HG03378 (cell line): ENCODE results near the gene EHF.

Experiments
- ATAC-seq: cut with Tn5 transposase; IDR thresholded peaks from one replicate; pipeline ENCODE4 v1.9.1; 2021; ENCODE audit warnings: mild to moderate bottlenecking, moderate library complexity; ENCODE audit not compliant: unreplicated experiment

The EHF gene

DNA sequence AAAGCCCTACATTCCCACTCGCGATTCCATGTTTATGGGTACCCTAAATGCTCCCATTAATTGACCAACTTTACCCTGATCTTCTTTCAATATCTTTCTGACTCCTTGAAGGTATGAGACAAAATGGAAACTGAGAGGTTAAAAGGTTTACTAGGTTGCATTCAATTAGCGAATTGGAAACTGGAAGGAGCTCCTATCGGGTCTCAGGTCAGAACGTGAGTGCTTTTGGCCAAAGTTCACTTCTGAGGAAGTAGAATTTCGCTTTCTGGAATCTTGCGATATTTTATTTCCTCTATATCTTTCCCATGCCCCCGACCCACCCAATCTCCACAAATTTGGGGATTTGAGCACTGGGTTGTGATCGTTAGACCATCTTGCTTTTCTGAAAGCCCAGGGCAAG lies 2.6 kb downstream of the EHF start:
- no peak for ATAC-seq

- no peak for ATAC-seq
Observed at GRCh38 chr11:34624069-34624468, 3.2 kb downstream of the EHF start.

DNA sequence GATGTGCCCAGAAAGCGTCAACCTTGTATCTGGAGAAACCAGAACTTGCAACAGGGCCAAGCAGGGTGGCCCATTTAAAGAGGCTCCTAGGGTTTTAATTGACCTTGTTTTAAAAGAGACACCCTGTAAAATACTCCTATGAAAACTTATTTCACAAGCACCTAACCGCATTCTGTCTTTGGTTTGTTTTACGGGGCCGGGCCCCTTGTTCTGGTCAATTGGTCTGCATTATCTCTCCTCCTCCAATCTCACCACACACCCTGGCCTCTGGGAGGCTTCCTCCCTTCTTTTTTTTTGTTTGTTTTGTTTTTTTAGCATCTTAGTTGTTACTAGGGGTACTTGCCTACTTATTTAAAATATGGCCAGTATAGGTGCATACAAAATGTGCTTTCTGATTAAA lies 4.7 kb downstream of the EHF start:
- ATAC-seq: no peak

DNA sequence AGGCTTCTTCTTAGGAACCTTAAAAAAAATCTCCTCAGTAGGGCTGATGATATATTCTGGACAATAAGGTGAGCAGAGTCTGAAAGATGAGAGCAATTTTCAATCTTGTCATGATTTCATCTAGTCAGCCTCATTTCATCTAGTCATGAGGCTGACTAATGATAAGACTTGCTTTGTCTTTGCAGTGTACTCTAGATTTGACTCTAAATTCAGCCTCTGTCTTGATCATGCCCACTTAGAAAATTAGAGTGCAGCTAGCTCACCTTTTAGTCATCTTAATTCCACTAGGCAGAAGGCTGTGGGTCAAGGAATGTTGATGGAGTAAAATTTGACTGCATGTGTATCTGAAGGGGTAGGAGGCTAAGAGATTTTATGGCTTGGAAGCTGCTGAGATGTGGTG lies 5.5 kb downstream of the EHF start:
- no peak for ATAC-seq

DNA sequence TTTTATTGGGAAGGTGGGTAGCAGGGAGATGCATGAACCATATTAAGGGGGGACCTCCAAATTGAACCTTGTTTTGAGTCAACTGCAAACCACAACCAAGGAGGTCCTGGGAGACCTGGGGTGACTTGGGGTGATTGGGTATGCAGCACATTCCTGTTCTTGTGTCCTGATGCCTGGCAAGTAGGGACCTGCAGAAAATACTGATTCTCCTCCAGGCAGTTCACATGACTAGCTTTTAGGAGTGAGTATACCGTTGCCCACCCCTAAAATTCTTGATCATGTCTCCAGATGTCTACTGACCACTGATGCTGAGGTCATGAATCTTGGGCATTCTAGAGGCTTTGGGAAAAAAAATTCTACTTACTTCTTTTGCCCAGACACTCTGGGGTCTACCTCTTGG lies 6.3 kb downstream of the EHF start:
- ATAC-seq: no peak

DNA sequence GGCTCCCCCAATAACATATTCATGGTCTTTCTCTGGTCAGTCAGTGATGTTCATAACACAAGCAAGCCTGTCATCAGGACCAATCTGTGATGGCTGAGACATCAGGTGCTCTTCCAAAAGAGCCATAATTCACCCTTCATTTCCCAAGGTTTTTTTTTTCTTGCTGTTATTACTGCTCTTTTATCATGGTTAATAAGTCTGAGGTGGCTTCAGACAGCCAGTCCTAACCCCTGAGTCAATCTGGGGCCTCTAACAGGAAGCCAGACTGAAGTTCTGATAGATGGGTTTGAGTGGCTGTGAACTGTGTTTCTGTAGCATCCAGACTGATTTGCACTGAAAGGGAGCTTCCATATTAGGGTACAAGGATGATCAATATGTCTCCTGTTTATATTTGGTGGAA lies 8.8 kb downstream of the EHF start:
- no peak for ATAC-seq

GRCh38 chr11:34630544-34630943 lies 9.7 kb downstream of the EHF start:
- ATAC-seq: no peak

GRCh38 chr11:34631297-34631696 lies 10.4 kb downstream of the EHF start:
- ATAC-seq: no peak

DNA sequence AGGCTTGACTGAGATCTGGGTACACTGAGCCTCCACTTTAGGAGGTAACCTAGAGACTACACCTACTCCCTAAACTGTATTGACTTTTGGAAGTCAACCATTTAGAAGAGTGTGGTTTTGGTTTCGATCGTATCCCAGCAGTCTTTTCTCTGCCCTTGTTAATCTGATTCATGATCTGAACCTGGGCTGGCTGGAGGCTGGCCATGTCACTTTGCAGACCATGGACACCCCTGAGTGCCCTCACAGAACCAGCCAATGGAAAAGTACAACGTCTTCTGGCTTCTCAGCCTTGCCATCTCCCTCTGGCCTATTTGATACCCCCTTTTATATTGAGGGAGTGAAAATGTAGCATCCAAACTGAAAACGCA lies 10.8 kb downstream of the EHF start:
- ATAC-seq: no peak

DNA sequence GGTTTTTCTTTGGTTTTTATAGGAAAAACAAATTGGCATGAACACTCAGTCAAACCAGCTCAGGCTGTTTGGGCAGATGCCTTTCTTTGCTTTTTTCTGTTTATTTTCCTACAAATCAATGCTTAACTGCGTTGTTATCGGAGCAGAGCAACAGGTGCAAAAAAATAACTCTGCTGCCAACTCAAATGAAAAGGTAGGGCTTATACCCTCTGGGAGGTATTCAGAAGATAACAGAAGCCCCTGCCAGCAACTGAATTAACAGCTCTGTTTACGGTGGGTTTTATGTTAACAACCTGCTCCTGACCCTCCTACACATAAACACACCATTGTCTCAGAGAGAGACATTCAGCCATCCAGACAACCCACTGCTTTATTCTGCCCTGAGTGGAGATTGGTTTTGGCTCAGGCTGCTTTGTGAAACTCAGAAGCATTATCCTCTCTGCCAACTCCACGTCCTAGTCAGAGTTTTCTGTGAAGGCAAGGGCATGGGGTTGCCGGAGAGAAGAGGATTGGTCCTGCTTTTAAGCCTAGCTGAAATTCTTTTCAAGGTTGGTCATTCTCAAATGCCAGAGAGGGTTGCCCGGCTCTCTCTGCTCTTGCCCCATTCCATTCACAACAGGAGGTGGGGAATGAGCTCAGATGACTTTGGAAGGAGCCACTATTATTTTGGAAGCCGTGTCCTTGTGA lies 11.4 kb downstream of the EHF start:
- ATAC-seq: no peak

DNA sequence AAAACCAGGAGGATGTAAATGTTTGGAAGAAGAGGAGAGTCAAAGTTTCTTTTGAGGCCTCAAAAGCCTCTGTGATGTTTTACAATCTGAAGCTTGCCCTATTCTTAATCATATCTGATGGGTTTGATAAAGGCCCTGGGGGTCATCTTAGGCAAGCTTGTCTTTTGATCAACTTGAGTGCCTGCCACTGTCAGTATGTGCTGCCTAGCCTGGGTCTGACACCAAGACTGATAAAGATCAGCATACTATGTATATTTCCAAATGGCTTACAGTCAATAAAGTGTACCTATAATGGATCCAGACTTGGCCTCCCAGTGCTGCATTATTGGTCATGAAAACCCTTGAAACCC lies 12.7 kb downstream of the EHF start:
- ATAC-seq: no peak

GRCh38 chr11:34633990-34634693 lies 13.2 kb downstream of the EHF start:
- ATAC-seq: peak; percentile 92

- no peak for ATAC-seq
Observed at GRCh38 chr11:34634694-34635062, 13.8 kb downstream of the EHF start.

- ATAC-seq: no peak
Observed at GRCh38 chr11:34636127-34636526, 15.2 kb downstream of the EHF start.

DNA sequence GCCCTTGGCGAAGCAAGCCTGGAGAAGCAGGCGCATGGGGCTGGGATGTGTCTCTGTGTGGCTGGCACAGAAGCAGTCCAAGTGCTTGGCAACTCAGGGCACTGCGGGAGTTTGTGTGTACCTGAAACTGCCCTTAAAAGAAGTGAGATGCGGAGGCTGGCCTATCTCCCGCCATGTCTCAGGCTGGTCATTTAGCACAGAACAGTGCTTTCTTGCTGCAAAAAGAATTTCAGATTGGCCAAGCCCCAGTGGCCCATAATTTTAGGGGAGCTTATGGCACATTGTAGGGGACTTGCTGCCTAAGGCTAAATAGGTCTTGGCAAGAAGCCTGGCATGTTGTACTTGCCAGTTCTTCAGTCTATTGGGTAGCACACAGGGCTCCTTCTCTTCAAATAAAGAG lies 16.4 kb downstream of the EHF start:
- ATAC-seq: no peak

GRCh38 chr11:34638897-34639296 lies 18.0 kb downstream of the EHF start:
- no peak for ATAC-seq

DNA sequence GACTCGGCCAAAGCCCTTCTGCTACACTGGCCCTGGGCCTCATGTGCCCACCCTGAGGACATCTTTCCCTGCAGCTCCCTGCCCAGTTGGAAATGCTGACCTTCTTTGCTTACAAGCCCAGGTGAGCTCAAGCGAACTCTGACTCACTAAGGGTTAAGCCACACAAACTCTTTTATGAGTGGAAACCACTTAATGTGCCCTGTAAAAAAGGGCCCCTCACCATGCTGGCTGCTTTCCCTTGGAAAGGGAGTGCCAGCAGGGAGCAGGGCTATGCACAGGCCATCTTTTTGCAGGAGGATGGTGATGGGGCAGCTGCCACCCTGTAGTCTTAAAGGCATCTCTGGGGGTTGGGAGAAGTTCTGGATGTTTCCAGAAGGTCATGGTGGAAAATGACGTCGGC lies 18.7 kb downstream of the EHF start:
- ATAC-seq: no peak

DNA sequence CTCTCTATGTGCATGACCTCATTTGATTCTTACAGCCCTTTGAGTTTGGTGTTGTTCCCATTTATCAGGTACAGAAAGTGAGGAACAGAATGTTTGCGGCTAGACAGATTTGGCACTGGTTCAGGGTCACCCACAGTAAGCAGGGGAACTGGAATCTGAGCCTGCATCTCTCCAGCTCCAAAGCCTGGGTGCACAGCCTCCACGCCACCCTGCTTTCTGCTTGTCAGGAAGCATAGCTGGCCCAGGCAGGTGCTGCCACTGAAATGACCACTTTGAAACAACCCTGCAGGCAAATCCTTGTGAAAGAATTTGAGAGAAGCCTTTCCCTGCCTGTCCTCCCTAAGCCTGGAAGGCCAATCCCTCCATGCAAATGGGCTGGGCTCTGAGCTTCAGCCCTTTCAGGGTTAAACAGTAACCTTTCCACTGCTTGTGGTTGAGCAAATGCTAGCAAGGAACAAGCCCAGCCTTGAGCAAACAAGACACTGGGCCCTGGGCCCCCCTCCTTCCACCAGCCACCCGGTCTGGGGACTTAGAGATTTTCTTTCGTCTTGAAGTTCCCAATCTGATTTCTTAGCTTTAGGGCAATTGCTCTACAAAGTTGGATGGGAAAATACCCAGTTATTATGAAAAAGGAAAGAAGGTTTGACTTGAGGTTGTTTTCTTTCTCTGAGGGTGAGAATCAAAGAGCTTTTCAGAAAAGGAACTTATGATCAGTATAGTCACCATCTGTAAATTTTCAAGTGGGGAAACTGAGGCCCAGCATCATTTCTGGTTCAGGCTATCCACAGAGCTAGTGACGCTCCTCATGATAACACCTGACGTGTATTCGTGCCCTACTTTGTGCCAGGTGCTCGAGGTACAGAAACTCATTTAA lies 19.4 kb downstream of the EHF start:
- no peak for ATAC-seq

DNA sequence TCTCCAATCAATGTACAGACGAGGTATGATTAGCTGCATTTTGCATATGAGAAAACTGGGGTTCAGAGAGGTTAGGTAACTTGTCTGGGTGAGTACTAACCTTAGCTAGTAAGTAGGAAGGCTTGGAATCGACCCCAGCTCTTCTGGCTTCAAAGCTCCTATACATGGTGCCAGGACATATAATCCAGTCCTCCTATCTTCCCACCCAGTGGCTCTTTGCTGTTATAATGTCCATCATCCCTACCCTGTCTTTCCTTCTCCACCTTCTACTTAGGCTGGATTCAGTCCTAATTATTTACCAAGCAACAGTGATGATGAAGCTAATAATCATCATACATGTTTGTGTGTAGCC lies 20.0 kb downstream of the EHF start:
- no peak for ATAC-seq

- ATAC-seq: no peak
Observed at GRCh38 chr11:34641456-34641855, 20.6 kb downstream of the EHF start.

- ATAC-seq: no peak
Observed at GRCh38 chr11:34642001-34642554, 21.2 kb downstream of the EHF start.

GRCh38 chr11:34642873-34643272 lies 22.0 kb downstream of the EHF start:
- no peak for ATAC-seq
